Calu3 (cell line): ENCODE data around the gene PCDH9. TPM values are rescaled to one million over a fixed set of nuclear protein-coding genes. Genes with fewer than 3 reads are reported as not detected.

Source experiments
- BruUV-seq: library from RNA; stranded (reverse); fragments of 400-500 nt; replicated peaks from 2 replicates; lab custom pipeline; 2021; lab: Mats Ljungman, UMichigan
- CTCF ChIA-PET: fragments of 300-600 bp; sonication (Branson Sonifier 250); formaldehyde crosslinking; loops from one replicate; lab custom pipeline; 2022; ENCODE audit warnings: antibody characterized with exemption; lab: Charles Lee
- DNase-seq: peaks from one replicate; pipeline ENCODE4 v3.0.0; 2022
- H3K27ac Mint-ChIP-seq: one replicate; pipeline ENCODE4 v1.8.0; 2022; ENCODE audit warnings: mixed read lengths; ENCODE audit not compliant: unreplicated experiment
- H3K27me3 Mint-ChIP-seq: one replicate; pipeline ENCODE4 v1.8.0; 2022; ENCODE audit warnings: mixed read lengths; ENCODE audit not compliant: unreplicated experiment
- H3K36me3 Mint-ChIP-seq: one replicate; pipeline ENCODE4 v1.8.0; 2022; ENCODE audit warnings: mild to moderate bottlenecking, moderate library complexity, mixed read lengths; ENCODE audit not compliant: insufficient read depth, unreplicated experiment
- H3K4me1 Mint-ChIP-seq: one replicate; pipeline ENCODE4 v1.8.0; 2022; ENCODE audit warnings: mild to moderate bottlenecking, low read depth, mixed read lengths; ENCODE audit not compliant: unreplicated experiment
- H3K4me3 Mint-ChIP-seq: one replicate; pipeline ENCODE4 v1.8.0; 2022; ENCODE audit warnings: mild to moderate bottlenecking, low read depth, moderate library complexity, mixed read lengths; ENCODE audit not compliant: unreplicated experiment
- H3K9me3 Mint-ChIP-seq: one replicate; pipeline ENCODE4 v1.8.0; 2022; ENCODE audit warnings: low read depth, mixed read lengths; ENCODE audit not compliant: unreplicated experiment
- CTCF ChIP-seq: fragments of 200-600 bp; IDR thresholded peaks from one replicate; pipeline ENCODE4 v1.8.0; 2022; ENCODE audit warnings: antibody characterized with exemption; ENCODE audit not compliant: unreplicated experiment
- intact Hi-C: fragments of 100-400 bp; cut with micrococcal nuclease; formaldehyde crosslinking; loops from one replicate; pipeline ENCODE4 v1.10.0; 2022; ENCODE audit not compliant: unreplicated experiment
- total RNA-seq: library from RNA; stranded (reverse); gene quantifications from 2 replicates; pipeline ENCODE4 v1.2.3, GENCODE V29; 2022

PCDH9 gene
- total RNA-seq, 1 experiment from 2014 or later: 1.3 TPM

- no peaks in the 10 kb centered on the region for H3K4me1 Mint-ChIP-seq
- H3K27me3 Mint-ChIP-seq: no peaks in the 10 kb centered on the region
- no peak overlapping the region for H3K4me3 Mint-ChIP-seq
- H3K27ac Mint-ChIP-seq: no peak overlapping the region
- no peaks in the 10 kb centered on the region for H3K9me3 Mint-ChIP-seq
- TF ChIP-seq CTCF: no peak
- DNase-seq: no peak
- BruUV-seq: no TSS peak
- CTCF ChIA-PET: no interaction called here
- H3K36me3 Mint-ChIP-seq: no peaks in the 10 kb centered on the region
- intact Hi-C loops: no loop called here
These were observed 686.4 kb downstream of the PCDH9 start for GRCh38 chr13:66543780-66544179.

- no peak for DNase-seq
These were observed 692.7 kb downstream of the PCDH9 start for GRCh38 chr13:66537417-66537816.

GRCh38 chr13:66536746-66537145, 693.4 kb downstream of the PCDH9 start:
- intact Hi-C loops: no loop called here
- Mint-ChIP-seq H3K27ac (no peak overlapping the region), H3K9me3 (no peaks in the 10 kb centered on the region), H3K27me3 (no peaks in the 10 kb centered on the region), H3K4me3 (no peak overlapping the region), H3K4me1 (no peaks in the 10 kb centered on the region), H3K36me3 (no peaks in the 10 kb centered on the region)
- no peak for DNase-seq
- TF ChIP-seq CTCF: no peak
- BruUV-seq: no TSS peak
- CTCF ChIA-PET: no interaction called here

More at GRCh38 chr13:66537417-66537816, 692.7 kb downstream of the PCDH9 start:
- intact Hi-C loops: no loop called here
- Mint-ChIP-seq H3K9me3 (no peaks in the 10 kb centered on the region), H3K36me3 (no peaks in the 10 kb centered on the region), H3K27ac (no peak overlapping the region), H3K27me3 (no peaks in the 10 kb centered on the region), H3K4me1 (no peaks in the 10 kb centered on the region), H3K4me3 (no peak overlapping the region)
- BruUV-seq: no TSS peak
- CTCF ChIA-PET: no interaction called here
- no peak for TF ChIP-seq CTCF

- no TSS peak for BruUV-seq
- no peak for DNase-seq
- no peaks in the 10 kb centered on the region for H3K9me3 Mint-ChIP-seq
- H3K4me1 Mint-ChIP-seq: no peaks in the 10 kb centered on the region
- H3K4me3 Mint-ChIP-seq: no peak overlapping the region
- no peaks in the 10 kb centered on the region for H3K27me3 Mint-ChIP-seq
- TF ChIP-seq CTCF: no peak
- CTCF ChIA-PET: no interaction called here
- H3K27ac Mint-ChIP-seq: no peak overlapping the region
- no peaks in the 10 kb centered on the region for H3K36me3 Mint-ChIP-seq
- intact Hi-C loops: no loop called here
These were observed 695.6 kb downstream of the PCDH9 start for GRCh38 chr13:66534561-66534960.

GRCh38 chr13:66532845-66533244, 697.3 kb downstream of the PCDH9 start:
- Mint-ChIP-seq H3K36me3 (no peaks in the 10 kb centered on the region), H3K27me3 (no peaks in the 10 kb centered on the region), H3K4me3 (no peak overlapping the region), H3K27ac (no peak overlapping the region), H3K4me1 (no peaks in the 10 kb centered on the region), H3K9me3 (no peaks in the 10 kb centered on the region)
- intact Hi-C loops: no loop called here
- no peak for DNase-seq
- CTCF ChIA-PET: no interaction called here
- TF ChIP-seq CTCF: no peak
- BruUV-seq: no TSS peak
